GM18507 (cell line): ENCODE results near the gene FBLN2.

Source experiments
- DNase-seq: peaks from one replicate; pipeline ENCODE4 v3.0.0; 2011; ENCODE audit warnings: low read depth; ENCODE audit not compliant: insufficient read length; ENCODE audit errors: extremely low spot score
- FAIRE-seq: peaks from 2 replicates; lab custom pipeline; 2011; peaks lifted over from hg19 to GRCh38; lab: Jason Lieb, UNC

Gene FBLN2

DNA sequence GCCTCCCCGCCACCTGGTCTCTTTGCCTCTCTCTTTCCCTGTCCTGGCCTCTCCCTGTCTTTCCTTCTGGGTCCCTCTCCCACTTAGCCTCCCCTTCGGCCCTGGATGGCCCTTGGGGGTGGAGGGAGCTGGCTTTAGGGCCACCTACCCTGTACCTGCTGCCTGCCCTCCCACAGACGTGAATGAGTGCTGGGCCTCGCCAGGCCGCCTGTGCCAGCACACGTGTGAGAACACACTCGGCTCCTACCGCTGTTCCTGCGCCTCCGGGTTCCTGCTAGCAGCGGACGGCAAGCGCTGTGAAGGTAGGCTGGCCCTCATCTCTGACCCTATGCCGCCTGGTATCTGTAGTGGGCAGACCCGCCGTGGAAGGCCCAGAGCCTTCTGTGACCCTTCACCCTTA, 80.7 kb downstream of the FBLN2 start:
- DNase-seq = no peak
- FAIRE-seq = no peak

GRCh38 chr3:13631256-13631655, 82.3 kb downstream of the FBLN2 start:
- DNase-seq = no peak
- FAIRE-seq = no peak

DNA sequence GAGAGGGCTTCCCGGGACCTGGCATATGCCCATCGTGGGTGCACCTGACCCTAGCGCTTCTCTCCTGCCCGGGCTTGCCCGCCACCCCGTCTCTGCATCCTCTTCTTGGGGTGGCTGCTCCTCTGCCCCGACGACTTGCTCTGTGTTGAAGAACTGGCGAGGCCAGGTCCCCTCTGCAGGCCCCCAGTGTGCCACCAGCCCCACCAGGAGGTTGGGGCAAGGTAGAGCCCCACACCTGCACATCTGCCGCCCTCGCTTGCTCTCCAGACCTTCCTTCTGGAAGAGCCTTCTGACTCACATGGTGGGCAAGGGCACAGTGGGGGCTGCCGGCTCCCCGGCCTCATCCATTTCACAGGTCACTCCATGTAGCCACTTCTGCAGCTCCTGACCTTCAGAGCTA, 84.3 kb downstream of the FBLN2 start:
- DNase-seq = no peak
- no peak for FAIRE-seq

- no peak for FAIRE-seq
- DNase-seq = no peak
Observed at GRCh38 chr3:13634151-13634550, 85.2 kb downstream of the FBLN2 start.

GRCh38 chr3:13634615-13635014, 85.7 kb downstream of the FBLN2 start:
- FAIRE-seq (no peak), DNase-seq (no peak)

GRCh38 chr3:13636186-13636585, 87.3 kb downstream of the FBLN2 start:
- DNase-seq = no peak
- no peak for FAIRE-seq

- FAIRE-seq (no peak), DNase-seq (no peak)
Observed at GRCh38 chr3:13636874-13637273, 87.9 kb downstream of the FBLN2 start.

DNA sequence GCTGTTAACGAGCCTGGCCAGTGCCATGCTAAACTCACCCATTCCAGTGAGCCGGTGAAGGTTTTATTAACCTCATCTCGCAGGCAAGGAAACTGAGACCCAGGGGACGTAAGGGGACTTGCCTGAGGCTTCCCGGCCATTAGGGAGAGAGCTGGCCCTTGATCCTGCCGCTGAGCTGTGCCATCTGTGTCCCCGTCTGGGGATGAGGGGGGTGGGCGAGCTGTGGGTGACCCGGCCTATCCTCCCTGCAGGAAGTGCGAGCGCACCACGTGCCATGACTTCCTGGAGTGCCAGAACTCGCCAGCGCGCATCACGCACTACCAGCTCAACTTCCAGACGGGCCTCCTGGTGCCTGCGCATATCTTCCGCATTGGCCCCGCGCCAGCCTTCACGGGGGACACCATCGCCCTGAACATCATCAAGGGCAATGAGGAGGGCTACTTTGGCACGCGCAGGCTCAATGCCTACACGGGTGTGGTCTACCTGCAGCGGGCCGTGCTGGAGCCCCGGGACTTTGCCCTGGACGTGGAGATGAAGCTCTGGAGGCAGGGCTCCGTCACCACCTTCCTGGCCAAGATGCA, 88.5 kb downstream of the FBLN2 start:
- no peak for DNase-seq

GRCh38 chr3:13637953-13638352, 89.0 kb downstream of the FBLN2 start:
- FAIRE-seq = no peak
- DNase-seq = no peak

More for the DNA sequence above, 88.5 kb downstream of the FBLN2 start:
- FAIRE-seq = no peak

- FAIRE-seq (no peak), DNase-seq (no peak)
Observed at GRCh38 chr3:13638927-13639326, 90.0 kb downstream of the FBLN2 start.

- DNase-seq = no peak
- FAIRE-seq = no peak
Observed at GRCh38 chr3:13642597-13642996, 93.7 kb downstream of the FBLN2 start.

- DNase-seq (no peak), FAIRE-seq (no peak)
Observed at GRCh38 chr3:13644341-13645117, 95.6 kb downstream of the FBLN2 start.

DNA sequence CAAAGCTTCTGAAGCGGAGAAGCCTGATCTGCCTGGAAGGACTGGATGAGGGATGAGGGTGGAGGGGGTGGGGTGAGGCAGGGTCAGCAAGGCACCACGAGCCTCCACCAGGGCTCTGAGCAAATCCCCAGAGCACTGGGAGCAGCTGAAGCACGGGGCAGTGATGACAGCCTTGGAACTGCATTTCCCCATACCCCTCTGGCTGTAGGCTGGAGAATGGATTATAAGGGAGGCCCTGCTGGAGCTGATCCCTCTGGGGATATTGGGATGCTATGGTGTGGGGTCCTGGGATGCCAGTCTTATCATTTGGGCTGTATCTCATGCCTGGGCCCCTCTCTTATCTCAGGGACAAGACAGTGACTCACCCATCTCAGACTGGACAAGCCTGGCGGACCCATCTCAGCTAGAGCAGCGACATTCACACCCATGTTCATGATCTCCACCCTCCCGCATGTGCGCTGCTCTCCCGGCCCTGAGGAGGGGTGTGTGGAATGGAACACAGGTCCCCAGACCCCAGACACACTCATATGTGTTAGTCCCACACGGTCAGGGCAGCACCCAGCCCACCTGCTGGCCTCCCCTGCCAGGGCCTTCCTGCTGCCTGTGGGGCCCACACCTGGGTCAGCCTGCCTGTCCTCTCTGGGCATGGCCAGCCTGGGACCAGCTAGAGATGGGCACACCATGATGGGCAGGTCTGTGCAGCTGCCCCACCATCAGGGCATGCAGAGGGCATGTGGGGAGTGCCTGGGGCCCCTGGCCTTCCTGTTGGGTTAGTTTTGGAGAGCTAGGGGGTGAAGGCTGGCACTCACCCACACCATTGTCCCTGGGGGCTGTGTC, 97.1 kb downstream of the FBLN2 start:
- no peak for FAIRE-seq
- no peak for DNase-seq

DNA sequence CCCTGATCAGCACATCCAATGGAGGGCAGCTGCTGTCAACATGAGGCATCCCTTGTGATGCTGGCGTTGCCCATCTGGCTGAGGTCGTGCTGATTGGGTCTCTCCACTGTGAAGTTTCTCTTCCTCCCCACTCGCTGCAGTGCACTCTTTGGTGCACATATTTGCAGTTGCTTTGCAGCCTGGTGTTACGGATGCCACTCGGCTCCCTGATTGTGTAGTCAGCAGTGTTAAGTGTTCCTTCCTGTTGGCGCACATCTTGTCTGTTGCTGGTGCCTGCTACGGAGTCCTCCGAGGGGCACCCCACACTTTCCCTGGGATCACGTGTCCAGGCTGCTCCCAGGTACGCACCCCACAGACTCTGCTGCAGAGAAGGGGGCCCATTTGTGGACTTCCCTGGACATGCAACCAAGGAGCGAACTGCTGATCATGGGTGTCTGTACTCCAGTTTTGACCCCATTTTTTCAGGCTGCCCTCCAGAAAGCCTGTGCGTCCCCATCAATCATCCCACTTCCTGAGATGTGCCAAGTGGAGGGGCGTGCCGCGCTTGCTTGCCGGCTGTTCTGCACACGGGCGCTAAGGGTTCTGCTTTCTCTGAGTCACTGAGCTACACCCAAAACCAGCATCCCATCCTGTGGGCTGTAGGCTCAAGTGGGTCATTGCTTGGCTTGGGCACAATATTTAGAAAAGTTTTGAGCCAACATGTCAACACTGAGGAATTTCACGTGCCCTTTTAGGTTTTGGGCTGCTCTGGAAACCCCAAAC, 98.6 kb downstream of the FBLN2 start:
- FAIRE-seq (no peak), DNase-seq (no peak)

GRCh38 chr3:13648060-13649001, 99.4 kb downstream of the FBLN2 start:
- peak; percentile 83 for FAIRE-seq
- peak; percentile 76 for DNase-seq

DNA sequence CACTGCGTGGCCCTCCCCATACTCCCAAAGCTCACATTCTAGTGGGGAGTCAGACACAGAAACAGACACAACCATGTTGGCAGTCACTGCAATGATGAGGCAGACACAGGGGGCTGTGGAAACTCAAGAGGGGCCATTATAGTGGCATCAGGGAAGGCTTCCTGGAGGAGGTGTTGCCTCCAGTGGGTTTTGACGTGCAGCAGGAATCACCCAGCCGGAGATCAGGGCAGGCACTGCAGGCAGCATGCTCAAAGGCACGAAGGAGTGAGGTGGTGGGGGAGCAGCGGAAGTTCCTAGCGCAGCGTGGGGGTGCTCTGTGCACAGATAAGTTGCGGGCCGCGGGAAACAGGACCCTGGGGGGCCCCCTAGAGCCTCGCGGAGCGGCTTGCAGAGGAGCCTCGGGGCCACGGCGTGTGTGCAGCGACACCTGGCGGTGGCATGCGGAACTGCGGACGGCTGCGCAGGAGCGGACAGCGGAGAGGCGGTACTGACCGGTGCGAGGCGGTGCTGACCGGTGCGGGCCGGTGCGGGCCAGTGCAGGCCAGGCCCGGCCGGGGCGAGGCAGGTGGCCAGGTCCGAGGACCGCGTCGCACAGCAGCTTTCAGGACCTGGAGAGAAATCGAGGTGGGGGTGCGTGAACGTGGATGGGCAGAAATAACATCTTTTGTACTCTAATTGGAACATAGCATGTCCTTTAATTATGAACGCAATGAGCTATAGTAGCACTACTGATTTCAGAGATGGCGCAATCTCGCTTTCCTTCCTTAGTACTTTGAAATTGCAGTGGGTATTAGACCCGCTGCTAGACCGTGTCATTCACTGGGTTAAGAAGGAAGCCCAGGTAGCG, 101.5 kb downstream of the FBLN2 start:
- peak; percentile 60 for DNase-seq
- peak; percentile 51 for FAIRE-seq

GRCh38 chr3:13651057-13651400, 102.1 kb downstream of the FBLN2 start:
- DNase-seq = no peak
- no peak for FAIRE-seq
